ENCODE results near the gene PNPLA3. TPM values are rescaled to one million over a fixed set of nuclear protein-coding genes. Genes with fewer than 3 reads are reported as not detected.

PNPLA3 gene
- total and polyA plus RNA-seq, 9 of the 15 experiments (the other 6 are each of a cell fraction or from before 2014, with no cell fraction given): 0.20 to 0.48 (median 0.38) TPM; not detected in 6

DNA sequence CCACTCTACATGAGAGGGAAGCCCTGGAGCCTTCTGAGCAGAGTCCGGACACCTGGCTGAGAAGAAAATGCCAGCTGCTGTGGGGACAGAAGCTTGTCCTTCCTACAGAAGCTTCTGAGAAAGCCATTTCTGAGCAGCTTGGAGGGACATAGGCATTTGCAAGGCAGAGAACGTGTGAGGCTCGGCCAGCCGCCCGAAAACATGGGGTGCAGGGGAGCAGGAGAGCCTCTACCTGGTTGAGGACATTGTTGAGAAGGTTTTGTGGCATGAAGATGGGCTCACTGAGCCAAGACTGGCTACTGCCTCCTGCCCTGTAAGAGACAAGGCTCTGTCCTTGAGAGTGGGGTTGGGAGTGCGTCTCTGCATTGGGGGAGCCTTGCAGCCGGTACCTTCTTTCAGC, 57.0 kb downstream of the PNPLA3 start:
- CTCF ChIA-PET (ENCODE audit: low intra/inter-chr PET ratio): no interaction called here
- Histone ChIP-seq H2AFZ (ENCODE audit: low read depth, low read length) (no peak overlapping the region), H3K9me3 (replicated peaks; ENCODE audit: control insufficient read depth, insufficient read depth, low read depth, low read length) (no peaks in the 10 kb centered on the region), H3K36me3 (ENCODE audit: control insufficient read depth, insufficient read depth, low read length) (peaks cover 71% of the 10 kb centered on the region), H3K4me1 (replicated peaks in 1 of 2; ENCODE audit: control insufficient read depth in 2 of 2, insufficient read depth in 2 of 2, low read length in 2 of 2) (peaks cover 0 to 7% of the 10 kb centered on the region in 2 experiments; a peak in 2 of 5 replicates), H3K9ac (ENCODE audit: insufficient read depth in 1 of 2, low read depth in 2 of 2, low read length in 2 of 2) (no peak overlapping the region), H3K27me3 (ENCODE audit: control insufficient read depth in 2 of 2, insufficient read depth in 2 of 2, low read length in 2 of 2) (no peaks in the 10 kb centered on the region), H3K4me3 (no peak overlapping the region), H3K9me1 (ENCODE audit: control insufficient read depth, insufficient read depth, low read length) (no peaks in the 10 kb centered on the region), H3K79me2 (ENCODE audit: control insufficient read depth, insufficient read depth, low read length) (no peaks in the 10 kb centered on the region), H4K20me1 (replicated peaks; ENCODE audit: control insufficient read depth, insufficient read depth, low read length) (no peaks in the 10 kb centered on the region), H3K4me2 (ENCODE audit: insufficient read depth, low read length) (no peak overlapping the region), H3K27ac (ENCODE audit: extremely low read depth, low read depth, low read length) (no peak overlapping the region)
- intact Hi-C loops (cut with micrococcal nuclease) (no loop called here), in situ Hi-C loops (cut with MboI) (no loop called here)
- 95% methylated on average over 4 of the region's 7 CpGs for WGBS (ENCODE audit: insufficient coverage, low coverage, missing lambda C conversion rate)
- no peak for ATAC-seq
- FAIRE-seq: no peak
- TF ChIP-seq, protein P1, sequence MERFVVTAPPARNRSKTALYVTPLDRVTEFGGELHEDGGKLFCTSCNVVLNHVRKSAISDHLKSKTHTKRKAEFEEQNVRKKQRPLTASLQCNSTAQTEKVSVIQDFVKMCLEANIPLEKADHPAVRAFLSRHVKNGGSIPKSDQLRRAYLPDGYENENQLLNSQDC (CRISPR knock-in tag; IDR thresholded peaks at IDR 0.05): no peak
- no peak for TF ChIP-seq ETV6 (IDR thresholded peaks at IDR 0.05; ENCODE audit: borderline replicate concordance in 1 of 2, low read depth in 2 of 2, low read length in 1 of 2)
- no peak for TF ChIP-seq ETV6 (CRISPR knock-in tag; IDR thresholded peaks at IDR 0.05; ENCODE audit: borderline replicate concordance)
- no peak for TF ChIP-seq NR1H2 (CRISPR knock-in tag; IDR thresholded peaks at IDR 0.05)
- no peak for TF ChIP-seq KLF6 (CRISPR knock-in tag; IDR thresholded peaks at IDR 0.05; ENCODE audit: borderline replicate concordance)
- TF ChIP-seq PKNOX1 (IDR thresholded peaks at IDR 0.05): no peak
- no peak for TF ChIP-seq HIVEP1 (CRISPR knock-in tag; IDR thresholded peaks at IDR 0.05)
- TF ChIP-seq PTRF (tag; IDR thresholded peaks at IDR 0.05): no peak
- no peak for TF ChIP-seq NEUROD1 (IDR thresholded peaks at IDR 0.05; ENCODE audit: borderline replicate concordance, low read depth, low read length, partially characterized antibody)
- TF ChIP-seq NR0B1 (IDR thresholded peaks at IDR 0.05; ENCODE audit: partially characterized antibody): no peak
- TF ChIP-seq TAF15 (IDR thresholded peaks at IDR 0.05; ENCODE audit: low read depth, low read length): no peak
- no peak for TF ChIP-seq PRMT5 (CRISPR knock-in tag; IDR thresholded peaks at IDR 0.05)
- TF ChIP-seq ZNF146 (CRISPR knock-in tag; IDR thresholded peaks at IDR 0.05; ENCODE audit: unreplicated experiment): no peak
- TF ChIP-seq SMARCA4 (IDR thresholded peaks at IDR 0.05): no peak
- POLR2A ChIA-PET: interaction anchor here (0.6 kb wide), 1 partner anchor 260 kb away, joined by 3 read pairs; no protein-coding TSS in a partner anchor
- no peak for DNase-seq (ENCODE audit: extremely low read depth in 1 of 4, low spot score in 3 of 4)
- BruUV-seq (replicated peaks): no TSS peak

Measured in K562 (cell line).